ENCODE measurements around the gene KIF14. TPM values are rescaled to one million over a fixed set of nuclear protein-coding genes. Genes with fewer than 3 reads are reported as not detected.
"Not testable (repeated sequence)": the region's sequence is repeated elsewhere in the genome, so short reads cannot be mapped to it uniquely, and the experiment has no call there.

Gene KIF14
- total RNA-seq, 1 experiment from 2014 or later, result 39.7 TPM

DNA sequence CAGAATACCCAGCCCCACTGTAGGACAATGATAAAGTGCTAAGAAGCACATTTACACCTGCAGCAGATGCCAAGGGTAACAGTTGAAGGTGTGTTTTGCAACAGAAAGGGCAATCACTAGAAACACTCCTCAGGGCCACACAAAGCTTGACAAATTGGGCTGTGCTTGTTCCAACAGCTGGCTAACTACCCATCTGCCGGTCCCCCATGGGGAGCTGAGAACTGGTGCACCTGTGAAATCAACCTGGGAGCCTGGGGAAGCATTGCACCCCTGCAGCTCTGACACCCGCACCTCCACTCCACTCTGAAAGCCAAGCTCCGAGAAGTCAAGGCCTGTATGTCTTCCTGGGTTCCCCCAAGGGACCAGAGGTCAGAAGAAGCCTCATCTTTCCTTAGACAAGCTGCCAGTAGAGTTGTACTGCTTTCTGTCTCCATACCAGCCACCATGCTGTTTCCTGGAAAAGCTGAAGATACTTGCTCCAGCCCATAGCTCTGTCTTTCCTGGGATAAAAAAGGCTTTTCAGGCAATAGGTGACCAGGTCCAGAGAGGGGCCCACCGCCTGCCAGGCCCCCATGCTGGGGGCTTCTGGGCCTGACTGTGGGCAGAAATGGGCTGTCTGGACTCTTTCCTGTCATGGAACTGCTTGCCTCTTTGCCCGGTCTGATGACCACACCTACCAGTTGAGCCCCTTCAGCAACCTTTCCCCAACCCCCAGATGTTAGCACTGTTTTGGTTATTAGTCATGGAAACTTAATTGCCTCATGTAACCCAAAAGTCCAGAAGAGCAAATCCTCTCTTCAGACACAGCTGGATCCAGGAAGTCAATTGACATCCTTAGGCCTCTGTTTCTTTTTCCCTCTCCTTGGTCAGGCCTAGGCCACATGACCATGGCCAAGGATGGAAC lies 93.6 kb downstream of the KIF14 start:
- no peak overlapping the region for H3K27ac ChIP-seq (ENCODE audit: low read depth, low read length, poor library complexity, severe bottlenecking)
- peaks cover 6% of the 10 kb centered on the region for H3K4me1 ChIP-seq (ENCODE audit: insufficient read depth, low read length, poor library complexity, severe bottlenecking)
- ChIA-PET CTCF (interaction anchor here (1.5 kb wide), 1 partner anchor 8 kb away, joined by 3 read pairs; no protein-coding TSS in a partner anchor), POLR2A (ENCODE audit: low non-redundant PET) (no interaction called here)
- no peak for DNase-seq (ENCODE audit: low spot score)
- intact Hi-C loops (cut with micrococcal nuclease; ENCODE audit: unreplicated experiment), result no loop called here
- no TSS peak for BruUV-seq (replicated peaks)
- no peaks in the 10 kb centered on the region for H3K9me3 ChIP-seq (ENCODE audit: low read depth, low read length, poor library complexity, severe bottlenecking)
- H3K4me3 ChIP-seq (ENCODE audit: low read depth, low read length, poor library complexity, severe bottlenecking), result no peak overlapping the region
- H3K36me3 ChIP-seq (ENCODE audit: insufficient read depth, low read length, poor library complexity, severe bottlenecking), result no peaks in the 10 kb centered on the region
- no peak for TF ChIP-seq EZH2 (IDR thresholded peaks at IDR 0.05; ENCODE audit: borderline replicate concordance, low read depth, low read length, poor library complexity, severe bottlenecking)
- TF ChIP-seq, protein P1, sequence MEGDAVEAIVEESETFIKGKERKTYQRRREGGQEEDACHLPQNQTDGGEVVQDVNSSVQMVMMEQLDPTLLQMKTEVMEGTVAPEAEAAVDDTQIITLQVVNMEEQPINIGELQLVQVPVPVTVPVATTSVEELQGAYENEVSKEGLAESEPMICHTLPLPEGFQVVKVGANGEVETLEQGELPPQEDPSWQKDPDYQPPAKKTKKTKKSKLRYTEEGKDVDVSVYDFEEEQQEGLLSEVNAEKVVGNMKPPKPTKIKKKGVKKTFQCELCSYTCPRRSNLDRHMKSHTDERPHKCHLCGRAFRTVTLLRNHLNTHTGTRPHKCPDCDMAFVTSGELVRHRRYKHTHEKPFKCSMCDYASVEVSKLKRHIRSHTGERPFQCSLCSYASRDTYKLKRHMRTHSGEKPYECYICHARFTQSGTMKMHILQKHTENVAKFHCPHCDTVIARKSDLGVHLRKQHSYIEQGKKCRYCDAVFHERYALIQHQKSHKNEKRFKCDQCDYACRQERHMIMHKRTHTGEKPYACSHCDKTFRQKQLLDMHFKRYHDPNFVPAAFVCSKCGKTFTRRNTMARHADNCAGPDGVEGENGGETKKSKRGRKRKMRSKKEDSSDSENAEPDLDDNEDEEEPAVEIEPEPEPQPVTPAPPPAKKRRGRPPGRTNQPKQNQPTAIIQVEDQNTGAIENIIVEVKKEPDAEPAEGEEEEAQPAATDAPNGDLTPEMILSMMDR (conservative IDR thresholded peaks at IDR 0.05; ENCODE audit: low read depth, low read length), result no peak
- H3K27me3 ChIP-seq (replicated peaks; ENCODE audit: insufficient read depth, low read depth, low read length, poor library complexity), result no peaks in the 10 kb centered on the region

DNA sequence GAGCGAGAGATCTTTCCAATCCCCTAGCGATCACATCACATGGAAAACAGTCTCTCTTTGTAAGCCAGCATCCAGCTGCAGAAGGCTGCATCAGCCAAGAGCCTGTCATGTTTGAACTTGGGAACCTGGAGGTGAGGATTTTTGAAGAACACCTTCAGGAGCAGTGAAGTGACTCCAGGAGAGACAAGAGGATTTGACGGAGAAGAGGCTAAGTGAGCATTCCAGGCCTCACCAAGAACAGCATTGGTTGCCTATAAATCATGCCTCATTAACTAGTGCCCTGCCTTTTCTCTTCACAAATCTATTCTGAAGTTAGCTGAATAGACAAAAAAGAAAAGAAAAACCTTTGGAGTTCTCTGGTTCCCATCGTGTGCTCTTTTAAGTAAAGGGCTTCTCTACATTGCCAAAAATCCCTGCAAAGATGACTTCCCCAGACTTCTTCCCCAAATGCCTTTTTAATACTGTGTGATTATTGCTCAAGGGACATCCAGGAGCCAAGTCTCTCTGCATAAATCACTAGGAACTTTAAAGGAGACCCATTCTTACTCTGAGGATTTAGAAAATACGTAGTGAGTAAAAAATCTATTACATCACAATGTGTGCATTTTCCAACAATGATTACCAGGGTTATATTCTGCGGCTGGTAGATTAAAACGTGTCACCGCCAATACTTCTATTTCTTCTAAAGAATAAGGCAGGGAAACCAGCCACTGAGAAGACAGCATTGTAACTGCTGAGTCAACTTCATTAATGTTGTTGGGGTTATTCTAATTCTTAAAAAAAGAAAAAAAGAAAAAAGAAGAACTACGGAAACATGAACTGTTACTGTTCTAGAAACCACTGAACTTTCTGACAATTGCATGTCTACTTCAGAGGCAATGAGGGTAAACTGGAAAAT lies 95.2 kb downstream of the KIF14 start:
- ChIA-PET CTCF (interaction anchor here (0.6 kb wide), 1 partner anchor 1521 kb away, joined by 5 read pairs; no protein-coding TSS in a partner anchor), POLR2A (ENCODE audit: low non-redundant PET) (no interaction called here)
- no peak for DNase-seq (ENCODE audit: low spot score)
- BruUV-seq (replicated peaks), result no TSS peak
- H3K27me3 ChIP-seq (replicated peaks; ENCODE audit: insufficient read depth, low read depth, low read length, poor library complexity), result no peaks in the 10 kb centered on the region
- no peaks in the 10 kb centered on the region for H3K9me3 ChIP-seq (ENCODE audit: low read depth, low read length, poor library complexity, severe bottlenecking)
- TF ChIP-seq, protein P1 (conservative IDR thresholded peaks at IDR 0.05; ENCODE audit: low read depth, low read length), result no peak
- no peak for TF ChIP-seq EZH2 (IDR thresholded peaks at IDR 0.05; ENCODE audit: borderline replicate concordance, low read depth, low read length, poor library complexity, severe bottlenecking)
- intact Hi-C loops (cut with micrococcal nuclease; ENCODE audit: unreplicated experiment), result no loop called here
- peaks cover 6% of the 10 kb centered on the region for H3K4me1 ChIP-seq (ENCODE audit: insufficient read depth, low read length, poor library complexity, severe bottlenecking)
- no peak overlapping the region for H3K4me3 ChIP-seq (ENCODE audit: low read depth, low read length, poor library complexity, severe bottlenecking)
- H3K36me3 ChIP-seq (ENCODE audit: insufficient read depth, low read length, poor library complexity, severe bottlenecking), result no peaks in the 10 kb centered on the region
- no peak overlapping the region for H3K27ac ChIP-seq (ENCODE audit: low read depth, low read length, poor library complexity, severe bottlenecking)

DNA sequence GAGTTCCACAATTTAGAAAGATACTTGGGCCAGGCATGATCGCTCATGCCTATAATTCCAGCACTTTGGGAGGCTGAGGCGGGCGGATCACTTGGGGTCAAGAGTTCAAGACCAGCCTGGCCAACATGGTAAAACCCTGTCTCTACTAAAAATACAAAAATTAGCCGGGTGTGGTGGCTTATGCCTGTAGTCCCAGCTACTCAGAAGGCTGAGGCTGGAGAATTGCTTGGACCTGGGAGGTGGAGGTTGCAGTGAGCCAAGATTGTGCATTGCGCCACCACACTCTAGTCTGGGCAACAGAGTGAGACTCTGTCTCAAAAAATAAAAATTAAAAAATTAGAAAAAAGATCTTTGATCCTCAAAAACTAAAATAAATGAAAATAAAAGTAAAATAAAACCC lies 96.0 kb downstream of the KIF14 start:
- BruUV-seq (replicated peaks); DNase-seq (ENCODE audit: low spot score); intact Hi-C loops (cut with micrococcal nuclease; ENCODE audit: unreplicated experiment); H3K36me3 ChIP-seq (ENCODE audit: insufficient read depth, low read length, poor library complexity, severe bottlenecking); POLR2A ChIA-PET (ENCODE audit: low non-redundant PET); H3K9me3 ChIP-seq (ENCODE audit: low read depth, low read length, poor library complexity, severe bottlenecking); H3K4me1 ChIP-seq (ENCODE audit: insufficient read depth, low read length, poor library complexity, severe bottlenecking); H3K27ac ChIP-seq (ENCODE audit: low read depth, low read length, poor library complexity, severe bottlenecking); H3K4me3 ChIP-seq (ENCODE audit: low read depth, low read length, poor library complexity, severe bottlenecking); H3K27me3 ChIP-seq (replicated peaks; ENCODE audit: insufficient read depth, low read depth, low read length, poor library complexity); CTCF ChIA-PET: not testable (repeated sequence)
